Inferior parietal cortex (tissue), 1 donor: ENCODE data around the gene MYO1F.
"Not testable (repeated sequence)": the region's sequence is repeated elsewhere in the genome, so short reads cannot be mapped to it uniquely, and the experiment has no call there.

Experiments
- DNase-seq: peaks from one replicate; pipeline ENCODE4 v3.0.0-alpha.2; 2016; ENCODE audit errors: extremely low spot score

The MYO1F gene

DNA sequence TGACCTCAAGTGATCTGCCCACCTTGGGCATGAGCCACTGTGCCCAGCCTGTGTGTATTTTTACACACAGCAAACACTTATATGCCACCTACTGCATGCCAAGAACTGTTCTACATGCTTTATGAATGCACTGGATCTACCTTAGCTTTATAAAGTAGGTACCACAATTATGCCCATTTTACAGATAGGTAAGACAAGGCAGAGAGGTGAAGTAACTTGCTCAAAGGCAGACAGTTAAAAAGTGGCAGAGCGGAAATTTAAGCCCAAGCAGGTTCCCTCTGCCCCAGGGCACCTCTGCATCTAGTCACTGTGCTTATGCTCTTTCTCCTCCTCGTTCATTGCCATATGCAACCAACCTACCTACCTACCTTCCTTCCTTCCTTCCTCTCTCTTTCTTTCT lies 22.8 kb upstream of the MYO1F start:
- no peak for DNase-seq

DNA sequence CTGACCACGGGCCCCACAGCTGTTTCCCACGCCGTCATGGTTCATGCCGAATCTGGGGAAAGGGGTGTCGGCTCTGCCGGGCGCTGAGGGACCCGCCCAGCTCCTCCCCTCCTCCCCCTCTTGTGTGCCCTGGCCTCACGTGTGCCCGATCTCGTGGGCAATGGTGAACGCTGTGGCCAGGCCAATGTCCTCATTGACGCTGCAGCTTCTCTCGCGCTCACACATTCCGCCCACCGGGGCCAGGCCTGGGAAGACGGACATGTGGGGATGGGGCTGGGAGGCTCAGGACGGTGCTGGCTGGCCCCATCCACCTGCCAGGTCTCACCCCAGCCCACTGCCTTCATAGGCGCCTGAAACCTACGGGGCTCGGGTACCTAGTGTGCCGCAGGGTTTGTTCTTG lies 18.9 kb upstream of the MYO1F start:
- no peak for DNase-seq

DNA sequence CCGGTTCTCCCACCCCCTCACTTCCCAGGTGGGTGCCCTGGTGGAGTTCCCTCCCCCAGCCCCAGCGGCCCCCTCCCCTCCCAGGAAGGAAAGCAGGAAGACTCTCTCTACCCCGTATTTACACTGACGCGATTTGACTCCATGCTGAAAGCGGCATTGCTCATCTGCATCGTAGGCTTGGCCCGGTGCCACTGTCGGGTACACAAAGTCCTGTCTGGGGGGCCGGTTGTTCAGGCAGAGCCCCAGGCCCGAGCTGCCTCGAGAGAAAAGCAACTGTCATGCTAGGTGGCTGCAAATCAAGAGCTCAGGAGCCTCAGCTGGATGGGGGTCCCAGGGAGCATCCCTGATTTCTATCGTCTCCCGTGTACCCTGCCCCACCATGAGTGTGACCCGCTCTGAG lies 18.4 kb upstream of the MYO1F start:
- DNase-seq, result no peak

DNA sequence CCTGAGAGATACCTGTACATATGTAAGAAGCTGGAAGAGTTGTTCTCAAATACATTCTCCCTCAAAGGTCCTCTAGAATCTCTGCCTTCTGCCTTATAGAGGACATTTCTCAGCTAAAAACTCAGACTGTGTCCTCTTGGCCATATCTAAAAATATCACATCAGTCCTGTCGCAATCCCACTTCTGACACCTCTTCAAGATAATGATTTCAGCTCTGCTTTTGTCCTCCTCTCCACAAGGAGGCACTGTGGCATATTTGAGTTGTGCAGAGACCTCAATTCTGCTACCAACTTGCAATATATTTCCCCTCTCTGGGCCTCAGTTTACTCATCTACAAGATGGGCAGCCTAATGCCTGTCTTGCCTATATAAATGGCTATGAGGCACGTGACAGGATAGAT lies 16.7 kb upstream of the MYO1F start:
- no peak for DNase-seq

DNA sequence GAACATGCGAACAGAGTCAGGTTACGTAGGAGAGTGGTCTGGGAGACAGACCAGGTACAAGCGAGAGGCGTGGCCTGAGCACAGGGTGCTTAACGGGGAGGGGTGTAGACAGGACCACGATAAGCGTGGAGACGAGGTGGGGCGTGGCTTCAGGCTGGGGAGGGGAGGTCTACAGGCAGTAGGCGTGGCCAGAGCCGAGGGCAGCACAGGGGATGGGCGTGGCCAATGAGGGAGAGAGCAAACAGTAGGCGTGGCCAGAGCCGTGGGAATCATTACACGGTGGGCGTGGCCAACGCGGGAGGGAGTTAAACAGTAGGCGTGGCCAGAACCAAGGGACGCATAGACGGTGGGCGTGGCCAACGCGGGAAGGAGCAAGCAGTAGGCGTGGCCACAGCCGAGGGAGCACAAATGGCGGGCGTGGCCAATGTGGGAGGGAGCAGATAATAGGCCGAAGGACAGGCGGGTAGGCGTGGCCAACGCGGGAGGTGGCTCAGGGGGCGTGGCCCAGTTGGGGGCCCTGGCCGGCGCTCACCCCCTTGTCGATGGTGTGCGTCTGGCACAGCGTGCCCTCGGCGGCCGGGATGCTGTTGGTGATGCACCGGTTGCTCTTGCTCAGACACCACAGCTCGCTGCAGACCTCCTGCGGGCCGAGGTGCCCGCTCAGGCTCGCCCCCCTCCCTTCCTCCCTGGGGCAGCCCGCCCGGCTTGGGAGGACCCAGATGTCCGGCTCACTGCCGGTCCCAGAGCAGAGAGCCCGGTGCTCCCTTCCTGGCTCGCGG lies 15.2 kb upstream of the MYO1F start:
- peak; percentile 83 for DNase-seq

DNA sequence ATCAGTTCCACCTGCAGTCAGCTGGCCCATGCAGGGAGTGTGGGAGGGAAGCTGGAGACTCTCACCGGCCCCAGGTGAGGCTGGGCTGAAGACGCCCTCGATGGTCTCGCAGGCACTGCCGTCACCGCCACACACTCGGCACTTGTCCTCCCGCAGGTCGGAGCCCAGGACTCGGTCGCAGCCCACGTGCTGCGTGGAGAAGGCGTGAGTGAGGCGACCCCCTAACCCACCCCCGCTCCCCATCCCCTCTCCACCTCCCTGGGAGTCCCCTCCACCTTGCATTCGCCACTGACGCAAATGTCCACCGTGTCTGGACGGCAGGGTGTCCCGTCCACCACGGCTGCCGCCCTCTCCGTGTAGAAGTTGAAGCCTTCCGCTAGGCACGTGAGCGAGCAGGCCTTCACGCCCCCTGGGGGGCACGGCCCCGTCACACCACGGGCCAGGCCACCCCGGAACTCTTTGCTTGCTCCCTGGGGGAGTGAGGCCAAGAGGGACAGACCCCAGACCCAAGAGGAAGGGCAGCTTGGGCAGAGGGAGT lies 12.0 kb upstream of the MYO1F start:
- no peak for DNase-seq

DNA sequence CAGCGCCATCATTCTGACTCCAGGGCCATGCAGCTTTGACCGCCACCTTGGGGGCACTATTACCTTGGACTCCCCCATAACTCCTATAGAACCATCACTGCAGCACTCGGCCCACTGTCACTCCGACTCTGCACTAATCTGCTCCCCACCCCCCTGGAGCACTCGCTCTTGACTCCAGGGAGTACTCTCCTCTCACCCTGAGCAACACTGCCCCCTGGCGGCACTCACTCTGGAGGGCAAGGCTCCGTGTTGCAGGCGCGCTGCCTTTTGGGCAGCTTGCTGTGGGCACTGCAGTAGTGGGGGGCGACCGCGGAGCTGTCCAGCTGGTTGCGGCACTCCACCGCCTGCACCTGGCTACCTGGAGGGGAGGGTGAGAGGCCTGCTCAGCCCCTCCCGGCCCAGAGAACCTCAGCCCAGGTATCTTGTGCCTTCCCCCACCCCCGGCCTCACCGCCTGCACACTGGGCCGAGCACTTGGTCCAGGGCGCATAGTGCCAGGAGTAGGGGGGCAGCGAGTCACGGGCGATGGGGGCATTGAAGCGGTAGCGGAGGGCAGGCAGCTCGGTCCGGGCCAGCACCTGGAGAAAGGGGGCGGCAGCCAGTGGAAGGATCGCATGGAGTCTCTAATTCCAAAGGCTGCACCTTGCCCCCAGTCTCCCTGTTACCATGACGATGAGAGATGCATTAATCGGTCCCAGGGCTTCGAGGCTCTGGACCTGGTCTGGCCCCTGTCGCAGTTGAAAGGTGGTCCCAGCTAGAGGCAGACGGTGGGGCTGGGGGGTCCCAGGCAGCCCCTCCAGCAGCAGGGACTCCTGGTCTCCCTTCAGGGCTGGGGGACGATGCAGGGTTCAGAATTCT lies 8.9 kb upstream of the MYO1F start:
- DNase-seq, result no peak

DNA sequence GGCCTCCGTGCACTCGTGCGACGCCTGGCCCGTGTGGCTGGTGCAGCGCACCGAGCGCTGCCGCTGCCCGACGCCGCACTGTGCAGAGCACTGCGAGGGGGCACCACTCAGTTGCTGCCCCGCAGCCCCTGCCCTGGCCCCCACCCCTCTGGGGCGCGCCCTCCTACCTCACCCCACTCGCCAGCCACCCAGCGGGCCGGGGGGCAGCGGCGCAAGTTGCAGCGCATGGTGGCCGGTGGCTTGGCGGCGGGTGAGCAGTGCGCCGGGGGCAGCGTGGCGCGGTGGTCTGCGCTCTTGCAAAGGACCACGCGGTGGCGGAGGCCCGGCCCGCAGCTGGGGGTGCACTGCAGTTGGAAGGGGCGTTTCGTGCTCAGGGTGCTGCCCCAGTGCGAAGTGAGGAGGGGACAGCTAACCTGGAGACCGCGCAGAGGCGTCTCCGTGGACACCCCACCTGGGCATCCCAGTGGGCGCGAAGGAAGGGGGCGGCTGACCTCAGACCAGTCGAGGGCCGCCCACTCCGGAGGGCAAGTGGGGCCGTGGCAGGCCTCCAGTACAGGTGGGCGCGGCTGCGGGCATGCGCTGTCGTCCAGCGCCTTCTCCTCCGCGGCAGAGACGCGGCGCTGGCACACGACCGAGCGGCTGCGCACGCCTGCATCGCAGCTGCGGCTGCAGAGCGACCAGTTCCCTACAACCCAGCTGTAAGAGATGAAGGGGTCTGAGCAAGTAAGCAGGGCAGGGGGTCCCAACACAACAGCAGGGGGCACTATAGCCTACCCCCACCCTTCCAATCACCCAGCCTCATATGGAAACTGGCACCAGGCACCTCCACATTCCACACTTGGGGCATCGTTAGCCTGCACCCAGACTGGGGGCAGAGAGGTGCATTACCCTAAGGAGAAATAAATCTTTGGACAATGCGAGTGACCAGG lies 8.0 kb upstream of the MYO1F start:
- DNase-seq, result no peak

DNA sequence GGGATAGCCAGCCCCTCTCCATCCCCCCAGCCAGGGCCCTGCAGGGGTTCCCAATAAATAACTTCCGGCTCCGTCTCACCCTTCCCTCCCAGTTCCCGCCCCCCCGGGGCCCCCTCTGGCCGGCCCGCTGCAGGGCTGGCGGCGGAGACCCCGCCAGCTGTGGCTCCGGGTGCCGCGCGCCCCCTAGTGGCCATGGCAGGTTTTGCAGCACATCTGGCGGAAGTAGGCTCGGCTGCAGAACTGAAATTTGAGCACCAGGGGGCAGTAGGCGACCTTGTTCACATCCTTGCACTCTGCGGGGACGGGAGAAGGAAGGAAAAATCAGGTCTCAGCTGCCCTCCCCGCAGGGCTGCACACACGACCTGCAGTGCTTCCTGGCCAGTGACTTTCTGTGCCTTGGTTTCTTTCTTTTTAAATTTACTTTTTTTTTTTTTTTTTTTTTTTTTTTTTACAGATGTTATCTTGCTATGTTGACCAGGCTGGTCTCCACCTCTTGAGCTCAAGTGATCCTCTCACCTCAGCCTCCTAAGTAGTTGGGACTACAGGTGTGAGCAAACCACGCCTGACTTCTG lies 3.6 kb upstream of the MYO1F start:
- peak; percentile 57 for DNase-seq

DNA sequence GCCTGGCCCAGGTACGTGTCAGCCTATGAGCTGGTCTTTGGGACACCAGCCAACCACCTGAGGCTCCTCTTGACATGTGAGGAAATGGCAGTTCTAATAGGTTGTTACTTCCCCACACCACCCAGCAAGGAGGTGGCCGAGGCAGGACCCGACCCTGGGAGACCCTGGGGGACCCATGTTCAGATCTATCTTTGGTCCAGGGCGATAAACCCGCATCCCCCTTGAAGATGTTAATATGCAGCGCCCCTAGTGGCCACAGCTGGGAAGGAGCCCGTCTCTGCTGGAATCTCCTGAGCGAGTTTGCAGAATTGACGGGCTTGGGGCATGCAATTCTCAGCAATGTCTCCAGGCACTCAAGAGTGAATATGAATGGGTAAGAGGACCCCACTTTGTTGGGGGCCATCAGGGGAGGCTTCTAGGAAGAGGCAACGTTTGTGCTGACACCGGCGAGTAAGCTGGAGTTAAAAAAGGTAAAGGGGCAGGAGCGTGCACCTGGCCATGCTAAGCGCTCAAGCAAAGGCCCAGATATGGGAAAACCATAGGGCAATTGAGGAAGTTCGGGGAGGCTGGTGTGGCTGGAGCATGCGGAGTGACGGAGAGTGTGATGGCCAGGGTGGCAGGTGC lies 1.5 kb upstream of the MYO1F start:
- DNase-seq, result peak; percentile 78

DNA sequence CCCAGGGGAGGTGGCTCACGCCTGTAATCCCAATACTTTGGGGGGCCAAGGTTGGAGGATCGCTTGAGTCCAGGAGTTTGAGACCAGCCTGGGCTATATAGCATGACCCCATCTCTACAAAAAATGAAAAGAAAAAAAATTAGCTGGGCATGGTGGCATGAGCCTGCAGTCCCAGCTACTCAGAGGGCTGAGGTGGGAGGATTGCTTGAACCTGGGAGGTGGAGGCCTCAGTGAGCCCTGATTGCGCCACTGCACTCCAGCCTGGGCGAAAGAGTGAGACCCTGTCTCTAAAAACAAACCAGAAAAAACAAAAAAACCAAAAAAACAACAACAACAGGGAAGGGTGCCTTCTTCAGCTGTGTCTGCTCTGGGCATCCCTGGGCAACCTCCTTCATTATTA lies 499 bp upstream of the MYO1F start:
- no peak for DNase-seq

DNA sequence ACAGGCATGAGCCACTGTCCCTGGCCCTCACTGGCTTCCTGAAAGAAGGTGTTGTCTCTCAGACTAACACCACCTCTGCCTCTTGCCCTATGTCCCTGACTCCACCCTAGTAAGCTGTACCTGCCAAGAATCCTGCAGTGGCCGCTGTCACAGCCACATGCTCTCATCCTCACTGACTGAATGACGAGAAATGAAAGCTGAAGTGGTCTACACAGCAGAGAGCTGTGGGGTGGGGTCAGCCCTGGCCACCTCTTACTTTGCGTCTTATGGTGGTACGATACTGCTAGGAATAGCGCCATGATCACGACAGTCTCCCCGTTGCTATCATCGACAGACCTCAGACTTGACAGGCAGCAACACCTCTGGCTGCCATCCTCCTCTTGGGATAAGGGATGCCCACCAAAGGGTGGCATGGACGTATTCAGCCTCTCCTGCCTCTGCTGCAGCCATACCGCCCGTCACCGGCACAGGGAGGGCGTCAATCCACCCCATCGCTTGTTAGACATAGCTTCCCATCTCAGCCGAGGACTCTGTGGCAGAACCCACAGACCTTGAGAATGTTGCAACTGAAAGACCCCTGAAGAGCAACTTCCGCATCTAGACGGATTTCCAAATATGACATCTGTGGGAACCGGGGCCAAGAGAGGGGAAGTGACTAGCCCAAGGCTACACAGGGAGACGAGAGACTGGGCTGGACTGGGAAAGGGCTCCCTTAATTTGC lies 809 bp downstream of the MYO1F start:
- no peak for DNase-seq

DNA sequence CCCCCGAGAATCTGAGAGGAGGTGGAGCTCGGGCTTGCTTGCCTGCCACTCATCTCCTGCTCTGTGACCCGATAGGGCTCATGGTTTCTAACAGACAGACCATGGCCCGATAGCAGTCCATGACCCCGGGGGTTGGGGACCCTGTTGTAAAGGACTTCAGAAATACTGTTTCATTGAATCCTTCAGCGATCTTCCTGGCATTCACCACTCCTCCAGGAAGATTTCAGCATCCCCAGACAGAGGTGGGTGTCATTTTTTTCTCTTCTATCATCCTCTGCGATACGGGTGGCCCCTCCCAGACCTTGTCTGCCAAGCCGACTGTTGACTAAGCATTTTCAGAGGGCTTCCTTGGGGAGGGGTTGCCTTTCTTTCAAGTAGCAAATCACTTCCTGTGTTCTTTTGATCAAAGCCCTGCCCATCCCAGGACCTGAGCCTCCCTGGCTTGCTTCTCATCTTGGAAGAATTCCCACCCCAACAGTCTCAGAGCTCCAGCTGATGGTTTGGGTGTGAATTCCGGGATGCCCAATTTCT lies 1.7 kb downstream of the MYO1F start:
- no peak for DNase-seq

DNA sequence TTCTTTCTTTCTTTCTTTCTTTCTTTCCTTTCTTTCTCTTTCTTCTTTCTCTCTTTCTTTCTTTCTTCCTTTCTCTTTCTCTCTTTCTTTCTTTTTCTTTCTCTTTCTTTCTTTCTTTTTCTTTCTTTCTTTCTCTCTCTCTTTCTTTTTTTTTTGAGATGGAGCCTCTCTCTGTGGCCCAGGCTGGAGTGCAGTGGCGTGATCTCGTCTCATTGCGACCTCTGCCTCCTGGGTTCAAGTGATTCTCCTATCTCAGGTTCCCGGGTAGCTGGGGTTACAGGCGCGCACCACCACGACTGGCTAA lies 2.7 kb downstream of the MYO1F start:
- DNase-seq, result not testable (repeated sequence)

DNA sequence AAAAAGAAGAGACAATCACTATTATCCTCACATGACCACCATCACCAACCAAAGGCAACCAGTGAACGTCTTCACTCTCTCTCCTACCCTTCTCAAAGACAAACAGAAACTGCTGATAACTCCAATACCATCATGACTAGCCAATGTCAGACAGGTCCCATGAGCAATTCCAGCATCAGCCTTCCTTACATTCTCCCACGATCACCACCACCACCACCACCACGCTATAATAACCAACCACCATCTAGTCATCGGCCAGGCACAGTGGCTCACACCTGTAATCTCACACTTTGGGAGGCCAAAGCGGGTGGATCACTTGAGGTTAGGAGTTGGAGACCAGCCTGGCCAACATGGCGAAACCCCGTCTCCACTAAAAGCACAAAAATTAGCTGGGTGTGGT lies 3.9 kb downstream of the MYO1F start:
- DNase-seq, result no peak

DNA sequence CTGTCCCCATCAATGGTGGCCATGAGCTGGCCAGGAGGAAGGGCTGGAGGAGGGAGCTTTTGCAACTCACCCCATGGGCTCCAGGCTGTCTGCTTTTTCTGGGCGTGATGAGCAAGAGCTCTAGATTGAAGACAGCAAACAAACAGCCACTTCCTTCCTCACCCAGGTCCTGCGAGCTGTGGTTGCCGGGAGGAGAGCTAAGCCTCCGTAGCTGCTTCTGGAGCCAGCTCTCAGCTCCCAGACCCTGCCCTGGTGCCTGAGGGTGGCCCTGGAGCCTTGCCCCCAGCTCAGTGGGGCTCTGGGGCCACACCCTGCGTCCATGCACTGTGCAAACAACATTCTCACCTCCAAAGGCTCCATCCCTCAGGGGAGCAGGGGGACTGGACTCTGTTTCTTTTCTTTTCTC lies 6.2 kb downstream of the MYO1F start:
- no peak for DNase-seq

DNA sequence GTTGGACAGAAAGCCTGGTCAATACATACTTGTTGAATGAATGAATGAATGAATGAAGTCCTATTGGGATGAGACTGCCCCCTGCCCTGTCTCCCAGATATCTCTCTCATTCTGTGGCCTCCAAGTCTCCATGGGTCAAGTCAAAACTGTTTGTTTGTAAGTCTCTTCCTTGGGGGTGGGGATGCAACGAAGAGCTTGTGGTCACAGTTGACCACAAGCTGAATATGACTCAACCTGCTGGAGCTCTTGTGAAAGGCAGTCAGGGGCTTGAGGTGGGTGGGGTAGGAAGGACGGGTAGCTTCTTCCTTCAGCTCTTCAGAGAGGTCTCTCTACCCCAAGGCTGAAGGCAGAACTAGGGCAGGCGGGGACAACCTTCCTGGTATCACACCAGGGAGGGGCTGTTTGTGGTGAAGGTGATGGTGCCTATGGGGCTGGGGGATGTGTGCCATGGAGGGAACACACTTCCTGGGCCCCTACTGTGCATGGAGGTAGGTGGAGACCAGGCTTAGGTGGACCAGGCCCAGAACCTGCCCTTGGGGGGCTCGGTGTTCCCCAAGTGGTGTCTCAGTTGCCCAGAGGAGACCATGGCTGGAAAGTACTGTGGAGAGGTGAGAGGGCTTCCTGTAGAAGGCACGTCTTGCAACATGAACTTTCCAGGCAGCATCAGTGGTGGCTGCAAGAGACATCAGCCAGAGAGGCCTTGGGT lies 8.0 kb downstream of the MYO1F start:
- peak; percentile 22 for DNase-seq

DNA sequence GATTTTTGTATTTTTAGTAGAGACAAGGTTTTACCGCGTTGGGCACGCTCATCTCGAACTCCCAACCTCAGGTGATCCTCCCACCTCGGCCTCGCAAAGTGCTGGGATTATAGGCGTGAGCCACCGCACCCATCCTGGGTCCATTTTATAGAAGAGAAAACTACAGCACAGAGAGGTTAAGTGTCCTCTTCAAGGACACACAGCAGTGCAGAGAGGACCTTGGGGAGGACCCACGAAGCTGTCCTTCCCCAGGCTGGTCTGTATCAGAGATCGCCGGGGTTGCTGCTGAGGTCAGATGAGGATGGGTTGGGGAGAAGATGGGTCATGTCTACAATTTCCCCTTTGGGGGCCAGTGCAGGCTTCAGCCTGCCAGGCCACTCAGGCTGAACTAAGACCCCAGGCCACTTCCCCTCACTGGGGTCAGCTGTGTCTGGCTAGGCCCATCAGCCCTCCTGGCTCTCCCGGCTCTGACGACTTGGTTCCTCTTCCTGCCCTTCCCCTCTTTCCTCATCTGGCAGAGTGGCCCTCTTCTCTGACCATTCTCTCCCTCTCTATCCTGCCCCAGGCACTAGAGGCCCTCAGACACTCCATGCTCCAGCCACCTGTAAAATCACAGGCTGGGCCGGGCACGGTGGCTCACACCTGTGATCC lies 9.6 kb downstream of the MYO1F start:
- DNase-seq, result no peak

DNA sequence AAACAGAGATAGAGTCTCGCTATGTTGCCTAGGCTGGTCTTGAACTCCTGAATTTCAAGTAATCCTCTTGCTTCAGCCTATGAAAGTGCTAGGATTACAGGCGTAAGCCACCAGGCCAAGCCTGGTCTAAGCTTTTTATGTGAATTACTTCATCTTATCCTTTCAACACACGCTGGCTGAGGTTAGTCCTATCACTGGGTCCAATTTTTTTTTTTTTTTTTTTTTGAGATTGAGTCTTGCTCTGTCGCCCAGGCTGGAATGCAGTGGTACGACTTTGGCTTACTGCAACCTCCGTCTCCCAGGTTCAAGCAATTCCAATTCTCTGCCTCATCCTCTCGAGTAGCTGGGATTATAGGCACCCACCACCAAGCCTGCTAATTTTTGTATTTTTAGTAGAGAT lies 10.4 kb downstream of the MYO1F start:
- DNase-seq, result no peak
